Tibial nerve (tissue), 4 donors: Measurements from ENCODE around the gene RGL3. TPM values are rescaled to one million over a fixed set of nuclear protein-coding genes. Genes with fewer than 3 reads are reported as not detected.

Source experiments
- DNase-seq, 2 donors: peaks; one replicate each; pipeline ENCODE4 v3.0.0-alpha.2; 2019; ENCODE audit warnings: low spot score in 2 of 2
- H3K27ac ChIP-seq, 4 donors: fragments of 200-600 bp; sonication (generic) in 3 of 4; one replicate each; pipeline ENCODE4 v1.5.1; 2017 to 2019; ENCODE audit warnings: mild to moderate bottlenecking in 1 of 4
- H3K27me3 ChIP-seq, 2 donors: fragments of 200-600 bp; sonication (generic) in 1 of 2; one replicate each; pipeline versions ENCODE4 v1.5.1 to v1.6.0; 2017 to 2019
- H3K36me3 ChIP-seq, 3 donors: fragments of 200-600 bp; sonication (generic); one replicate each; pipeline ENCODE4 v1.5.1; 2018 to 2019
- H3K4me1 ChIP-seq, 4 donors: fragments of 200-600 bp; sonication (generic) in 3 of 4; one replicate each; pipeline ENCODE4 v1.5.1; 2017 to 2019
- H3K4me3 ChIP-seq, 4 donors: fragments of 200-600 bp; sonication (generic) in 3 of 4; one replicate each; pipeline ENCODE4 v1.5.1; 2017 to 2019; ENCODE audit warnings: mild to moderate bottlenecking in 1 of 4, moderate library complexity in 1 of 4
- H3K9me3 ChIP-seq, 4 donors: fragments of 200-600 bp; sonication (generic) in 3 of 4; one replicate each; pipeline ENCODE4 v1.5.1; 2017 to 2019
- EP300 ChIP-seq, 2 donors: sonication (generic); formaldehyde crosslinking; IDR thresholded peaks; one replicate each; pipeline ENCODE4 v1.6.1; 2017; ENCODE audit warnings: antibody characterized with exemption in 2 of 2, mild to moderate bottlenecking in 1 of 2
- POLR2A ChIP-seq, 2 donors: fragments of 450-650 bp; IDR thresholded peaks; one replicate each; pipeline ENCODE4 v1.6.1; 2017; ENCODE audit warnings: antibody characterized with exemption in 2 of 2, mild to moderate bottlenecking in 2 of 2, moderate library complexity in 2 of 2
- WGBS, 2 donors: methylation state at CpG; one replicate each; pipeline ENCODE4 v1.1.5; 2018; 5-methylcytosine and 5-hydroxymethylcytosine counted together
- total RNA-seq, 4 donors: library from RNA; depleted of rRNA; stranded (reverse); fragments of >200 nt; gene quantifications; one replicate each; pipeline ENCODE4 v1.1.0, GENCODE V29; 2016
- TF ChIP-seq, protein P1 (sequence below), 5 experiments: fragments of 200-600 bp in 3 of 5; fragments of 450-650 bp in 2 of 5; sonication (generic) in 3 of 5; IDR thresholded peaks; one replicate each; pipeline ENCODE4 v1.5.1; 2016 to 2019; ENCODE audit warnings: antibody characterized with exemption in 5 of 5, mild to moderate bottlenecking in 3 of 5, moderate library complexity in 2 of 5

The RGL3 gene
- total RNA-seq, 4 donors from 2014 or later: 5.7 to 17.9 (median 11.0) TPM

GRCh38 chr19:11401808-11402543, 17.1 kb downstream of the RGL3 start:
- no peaks in the 10 kb centered on the region for H3K36me3 ChIP-seq
- no peak overlapping the region for H3K27ac ChIP-seq
- no peak overlapping the region for H3K4me3 ChIP-seq
- H3K4me1 ChIP-seq: peaks cover 0 to 6% (median 0%) of the 10 kb centered on the region in 4 donors
- H3K9me3 ChIP-seq: no peaks in the 10 kb centered on the region
- no peak for DNase-seq
- no peak for TF ChIP-seq EP300 (IDR thresholded peaks at IDR 0.05)
- TF ChIP-seq, protein P1, sequence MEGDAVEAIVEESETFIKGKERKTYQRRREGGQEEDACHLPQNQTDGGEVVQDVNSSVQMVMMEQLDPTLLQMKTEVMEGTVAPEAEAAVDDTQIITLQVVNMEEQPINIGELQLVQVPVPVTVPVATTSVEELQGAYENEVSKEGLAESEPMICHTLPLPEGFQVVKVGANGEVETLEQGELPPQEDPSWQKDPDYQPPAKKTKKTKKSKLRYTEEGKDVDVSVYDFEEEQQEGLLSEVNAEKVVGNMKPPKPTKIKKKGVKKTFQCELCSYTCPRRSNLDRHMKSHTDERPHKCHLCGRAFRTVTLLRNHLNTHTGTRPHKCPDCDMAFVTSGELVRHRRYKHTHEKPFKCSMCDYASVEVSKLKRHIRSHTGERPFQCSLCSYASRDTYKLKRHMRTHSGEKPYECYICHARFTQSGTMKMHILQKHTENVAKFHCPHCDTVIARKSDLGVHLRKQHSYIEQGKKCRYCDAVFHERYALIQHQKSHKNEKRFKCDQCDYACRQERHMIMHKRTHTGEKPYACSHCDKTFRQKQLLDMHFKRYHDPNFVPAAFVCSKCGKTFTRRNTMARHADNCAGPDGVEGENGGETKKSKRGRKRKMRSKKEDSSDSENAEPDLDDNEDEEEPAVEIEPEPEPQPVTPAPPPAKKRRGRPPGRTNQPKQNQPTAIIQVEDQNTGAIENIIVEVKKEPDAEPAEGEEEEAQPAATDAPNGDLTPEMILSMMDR (IDR thresholded peaks at IDR 0.05): no peak
- TF ChIP-seq POLR2A (IDR thresholded peaks at IDR 0.05): no peak
- H3K27me3 ChIP-seq: peaks cover 0 to 16% of the 10 kb centered on the region in 2 donors
- WGBS, 2 donors: 77 to 82% methylated on average over 9 of the region's 9 CpGs

- H3K4me1 ChIP-seq: no peaks in the 10 kb centered on the region
- H3K27me3 ChIP-seq: peaks cover 0 to 4% of the 10 kb centered on the region in 2 donors
- no peak for DNase-seq
- H3K36me3 ChIP-seq: no peaks in the 10 kb centered on the region
- H3K9me3 ChIP-seq: no peaks in the 10 kb centered on the region
- no peak overlapping the region for H3K27ac ChIP-seq
- TF ChIP-seq POLR2A (IDR thresholded peaks at IDR 0.05): no peak
- TF ChIP-seq EP300 (IDR thresholded peaks at IDR 0.05): no peak
- 46 to 76% methylated on average over 1 of the region's 1 CpG for WGBS, 2 donors
- no peak overlapping the region for H3K4me3 ChIP-seq
These were observed 18.3 kb downstream of the RGL3 start for GRCh38 chr19:11400798-11401197.

- Histone ChIP-seq H3K27ac (no peak overlapping the region), H3K27me3 (no peaks in the 10 kb centered on the region), H3K36me3 (no peaks in the 10 kb centered on the region), H3K9me3 (no peaks in the 10 kb centered on the region), H3K4me1 (no peaks in the 10 kb centered on the region), H3K4me3 (no peak overlapping the region)
- WGBS, 2 donors: 86 to 95% methylated on average over 7 to 9 of the region's 9 CpGs
- DNase-seq: no peak
- TF ChIP-seq, protein P1 (IDR thresholded peaks at IDR 0.05): no peak
- TF ChIP-seq POLR2A (IDR thresholded peaks at IDR 0.05): no peak
- TF ChIP-seq EP300 (IDR thresholded peaks at IDR 0.05): no peak
These were observed 19.4 kb downstream of the RGL3 start for GRCh38 chr19:11399667-11400066.

DNA sequence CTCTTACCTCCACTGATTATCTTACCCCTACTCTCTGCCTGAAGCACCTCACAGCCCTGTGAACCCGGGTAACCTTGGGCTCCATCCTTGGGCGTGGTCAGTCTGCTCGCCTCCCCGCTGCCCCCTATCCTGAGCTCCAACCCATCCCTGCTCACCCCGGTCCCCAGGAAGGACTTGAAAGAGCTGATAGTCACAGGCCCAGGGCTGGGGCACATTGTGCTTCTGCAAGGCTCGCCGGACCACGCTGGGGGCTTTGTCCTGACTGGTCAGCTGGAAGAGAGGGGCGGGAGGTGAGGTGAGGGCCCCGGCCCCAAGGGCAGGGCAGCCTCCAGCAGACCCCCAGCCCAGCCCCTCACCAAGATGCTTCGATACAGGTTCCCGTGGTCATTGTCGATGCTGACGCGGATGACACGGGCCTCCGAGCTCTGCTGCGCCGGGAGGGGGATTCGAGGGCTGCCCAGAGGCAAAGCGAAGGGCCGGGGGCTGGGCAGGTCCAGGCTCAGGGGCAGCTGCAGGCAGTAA, 22.0 kb downstream of the RGL3 start:
- no peak for TF ChIP-seq EP300 (IDR thresholded peaks at IDR 0.05)
- TF ChIP-seq, protein P1 (IDR thresholded peaks at IDR 0.05): no peak
- no peak for TF ChIP-seq POLR2A (IDR thresholded peaks at IDR 0.05)
- Histone ChIP-seq H3K27me3 (no peaks in the 10 kb centered on the region), H3K27ac (no peak overlapping the region), H3K36me3 (no peaks in the 10 kb centered on the region), H3K9me3 (no peaks in the 10 kb centered on the region), H3K4me1 (no peaks in the 10 kb centered on the region), H3K4me3 (no peak overlapping the region)
- no peak for DNase-seq
- WGBS, 2 donors: 85% methylated on average over 18 to 22 of the region's 22 CpGs

DNA sequence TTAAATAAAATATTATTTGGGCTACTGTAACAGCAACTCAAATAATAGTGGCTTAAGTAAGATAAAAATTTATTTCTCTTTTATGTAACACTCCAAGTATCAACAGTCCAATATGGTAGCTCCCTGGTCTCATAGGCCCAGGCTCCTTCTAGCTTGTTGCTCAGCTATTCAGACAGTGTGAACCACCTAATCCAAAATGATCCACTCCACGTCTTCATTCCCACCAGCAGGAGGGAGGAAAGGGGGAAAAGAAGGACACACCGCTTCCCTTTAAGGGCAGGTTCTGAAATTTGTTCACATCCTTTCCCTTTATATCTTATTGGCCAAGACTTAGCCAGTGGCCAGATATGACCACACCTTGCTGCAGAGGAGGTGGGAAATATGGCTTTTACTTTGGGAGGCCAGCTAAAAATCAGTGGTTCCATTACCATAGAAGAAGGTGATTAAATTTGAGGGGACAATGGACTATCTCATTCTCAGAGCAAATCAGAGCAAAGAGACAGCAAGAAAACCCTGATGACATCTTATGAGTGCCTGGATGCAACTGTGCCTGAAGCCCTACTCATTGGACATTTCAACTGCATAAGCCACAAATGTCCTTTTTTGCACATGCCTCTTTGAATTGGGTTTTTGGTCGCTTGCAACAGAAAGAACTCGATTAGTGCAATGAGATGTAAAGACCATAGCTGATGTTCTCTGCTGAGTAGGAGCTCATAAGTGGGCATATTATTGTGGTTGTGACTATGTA, 28.0 kb downstream of the RGL3 start:
- Histone ChIP-seq H3K27ac (no peak overlapping the region), H3K27me3 (no peaks in the 10 kb centered on the region), H3K9me3 (peaks cover 0 to 9% (median 0%) of the 10 kb centered on the region in 4 donors), H3K36me3 (no peaks in the 10 kb centered on the region), H3K4me3 (no peak overlapping the region), H3K4me1 (no peaks in the 10 kb centered on the region)
- DNase-seq: no peak
- TF ChIP-seq POLR2A (IDR thresholded peaks at IDR 0.05): no peak
- TF ChIP-seq EP300 (IDR thresholded peaks at IDR 0.05): no peak
- TF ChIP-seq, protein P1 (IDR thresholded peaks at IDR 0.05): no peak
- 78% methylated on average over 4 of the region's 4 CpGs for WGBS, 2 donors
